Immature natural killer cell (primary cell): Measurements from ENCODE around the gene RAB28. TPM values are rescaled to one million over a fixed set of nuclear protein-coding genes. Genes with fewer than 3 reads are reported as not detected.

Experiments
- DNase-seq, 3 donors: peaks; one replicate each; pipeline ENCODE4 v3.0.0; 2022; ENCODE audit warnings: mixed read lengths in 1 of 3
- H3K27ac Mint-ChIP-seq, 6 donors: one replicate each; pipeline ENCODE4 v1.8.0; 2020; ENCODE audit warnings: mixed read lengths in 6 of 6, mild to moderate bottlenecking in 5 of 6, inconsistent platforms in 4 of 6, moderate library complexity in 3 of 6
- H3K27me3 Mint-ChIP-seq, 3 donors: one replicate each; pipeline ENCODE4 v1.8.0; 2020 to 2021; ENCODE audit warnings: low read depth in 3 of 3, mild to moderate bottlenecking in 3 of 3, mixed read lengths in 3 of 3, moderate library complexity in 3 of 3, inconsistent platforms in 1 of 3
- H3K36me3 Mint-ChIP-seq, 3 donors: one replicate each; pipeline ENCODE4 v1.8.0; 2020; ENCODE audit warnings: mixed read lengths in 3 of 3, inconsistent platforms in 2 of 3, mild to moderate bottlenecking in 2 of 3
- H3K4me1 Mint-ChIP-seq, 2 donors: one replicate each; pipeline ENCODE4 v1.8.0; 2020; ENCODE audit warnings: inconsistent platforms in 2 of 2, mild to moderate bottlenecking in 2 of 2, mixed read lengths in 2 of 2, moderate library complexity in 1 of 2
- H3K4me3 Mint-ChIP-seq, 5 donors: one replicate each; pipeline ENCODE4 v1.8.0; 2020; ENCODE audit warnings: mild to moderate bottlenecking in 5 of 5, mixed read lengths in 5 of 5, inconsistent platforms in 3 of 5, moderate library complexity in 3 of 5
- H3K9me3 Mint-ChIP-seq, 6 donors: one replicate each; pipeline ENCODE4 v1.8.0; 2020; ENCODE audit warnings: mild to moderate bottlenecking in 6 of 6, mixed read lengths in 6 of 6, inconsistent platforms in 4 of 6, moderate library complexity in 3 of 6
- polyA plus RNA-seq, 3 donors: library from polyadenylated mRNA; unstranded; fragments of 300-500 nt; fragmentation: Illumina TruSeq; gene quantifications; one replicate each; pipeline ENCODE4 v1.2.3, GENCODE V29; 2021

RAB28 gene
- polyA plus RNA-seq, 3 donors from 2014 or later = 16.8 to 25.2 (median 20.7) TPM

DNA sequence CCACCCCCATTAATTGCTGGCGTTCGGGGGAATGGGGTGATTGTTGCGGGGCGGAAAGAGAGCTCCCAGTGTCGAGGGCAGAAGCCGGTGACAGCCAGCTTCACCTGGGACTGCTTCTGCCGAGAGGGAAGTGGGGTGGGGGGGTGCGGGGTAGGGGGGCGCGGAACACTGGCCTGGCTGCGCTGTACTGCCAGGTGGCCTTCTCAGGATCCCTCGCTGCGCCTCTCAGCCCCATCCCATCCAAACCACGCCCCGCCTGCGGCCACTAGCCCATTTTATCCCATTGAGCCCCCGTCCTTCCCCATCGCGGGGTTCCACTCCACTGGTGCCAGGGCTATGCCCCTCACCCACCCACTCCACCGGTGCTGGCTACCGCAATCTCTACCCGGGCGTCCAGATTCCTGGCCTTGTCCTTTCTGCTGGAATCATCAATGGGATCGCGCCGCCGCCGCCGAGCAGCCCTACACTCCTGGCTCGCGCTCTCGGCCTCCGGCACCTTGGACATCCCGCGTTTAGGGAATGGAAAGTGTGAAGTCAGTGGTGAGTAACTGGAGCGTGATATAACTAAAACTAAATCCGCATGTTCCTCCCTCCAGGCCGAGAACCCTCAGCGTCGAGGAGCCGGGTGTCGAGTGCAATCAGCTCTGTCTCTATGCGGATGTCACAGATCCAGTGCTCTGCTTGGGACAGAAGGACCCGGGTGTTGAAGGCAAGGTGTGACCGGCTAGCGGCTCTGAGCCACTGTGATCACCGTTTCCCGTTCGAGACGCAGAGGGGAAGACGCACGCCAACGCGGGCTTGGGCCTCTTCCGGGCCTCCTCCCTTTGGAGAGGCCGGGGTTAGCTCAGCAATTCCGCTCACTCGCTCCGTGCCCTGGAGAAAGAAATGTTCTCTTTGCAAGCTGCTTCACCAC is 39.7 kb upstream of the RAB28 start:
- Mint-ChIP-seq H3K9me3 (peaks cover 3 to 24% (median 8%) of the 10 kb centered on the region in 6 donors), H3K27me3 (peaks cover 26 to 69% (median 51%) of the 10 kb centered on the region in 3 donors), H3K27ac (no peak overlapping the region), H3K4me1 (peaks cover 18 to 24% of the 10 kb centered on the region in 2 donors), H3K4me3 (peak overlapping the region in 1 of 5 donors; percentile 23), H3K36me3 (peaks cover 0 to 7% (median 2%) of the 10 kb centered on the region in 3 donors)
- DNase-seq = no peak

DNA sequence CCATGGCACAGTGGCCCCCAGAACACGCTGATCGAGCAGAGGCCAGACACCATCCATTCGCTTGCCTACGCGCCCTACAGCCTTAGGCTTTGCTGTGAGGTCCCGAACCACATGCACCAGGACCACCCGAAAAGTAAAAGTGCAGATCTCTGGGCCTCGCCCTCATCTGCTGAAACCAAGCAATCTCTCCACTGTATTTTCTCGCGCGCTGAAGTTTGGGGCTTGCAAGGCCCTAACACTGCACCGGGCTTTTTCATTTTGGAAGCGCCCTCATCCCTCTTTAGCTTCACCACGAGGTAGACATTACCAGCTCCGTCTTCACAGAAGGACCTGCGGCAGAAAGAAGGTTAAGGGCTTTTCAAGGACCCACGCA is 39.0 kb upstream of the RAB28 start:
- Mint-ChIP-seq H3K36me3 (no peaks in the 10 kb centered on the region), H3K4me3 (no peak overlapping the region), H3K27ac (no peak overlapping the region), H3K4me1 (peaks cover 11 to 16% of the 10 kb centered on the region in 2 donors), H3K9me3 (peaks cover 0 to 16% (median 3%) of the 10 kb centered on the region in 6 donors), H3K27me3 (peaks cover 23 to 64% (median 44%) of the 10 kb centered on the region in 3 donors)
- DNase-seq = no peak

DNA sequence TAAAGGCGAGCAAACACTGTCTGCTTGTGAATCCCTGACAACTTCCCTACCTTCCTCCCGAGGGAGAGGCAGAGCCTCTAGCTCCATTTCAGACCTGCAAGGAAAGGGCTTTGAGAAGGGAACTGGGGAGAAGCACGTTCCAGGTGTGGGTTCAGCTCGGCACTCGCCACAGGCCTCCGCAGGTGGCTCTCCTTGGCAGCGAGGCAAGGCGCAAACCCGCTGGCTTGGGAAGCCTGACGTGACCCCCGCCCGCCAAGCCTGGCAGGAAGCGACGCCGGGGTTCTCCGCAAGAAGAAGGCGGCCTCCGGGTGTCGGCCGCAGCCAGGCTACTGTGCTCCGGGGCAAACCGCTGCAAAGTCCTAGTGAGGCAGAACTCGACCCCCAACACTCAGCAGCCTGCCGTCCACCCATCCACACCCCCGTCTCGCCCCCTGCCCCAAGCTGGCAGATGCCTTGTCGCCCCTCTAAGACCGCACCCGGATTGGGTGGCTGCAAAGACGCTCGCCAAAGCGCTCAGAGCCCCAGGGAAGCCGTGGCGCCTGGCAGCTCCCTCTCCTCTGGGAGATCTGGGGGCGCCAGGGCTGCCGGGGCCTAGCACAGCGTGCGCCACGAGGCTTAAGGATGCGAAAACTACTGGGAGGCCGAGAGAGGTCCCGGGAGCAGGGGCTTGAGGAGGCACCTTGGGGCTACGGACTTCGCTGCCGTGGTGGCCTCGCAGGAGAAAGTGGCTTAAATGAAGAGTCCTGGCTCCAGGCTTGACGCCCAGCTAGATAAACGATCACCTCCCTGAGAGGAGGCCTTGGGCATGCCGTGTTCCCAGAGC is 38.4 kb upstream of the RAB28 start:
- H3K4me3 Mint-ChIP-seq = no peak overlapping the region
- DNase-seq = no peak
- H3K27ac Mint-ChIP-seq = no peak overlapping the region
- no peaks in the 10 kb centered on the region for H3K36me3 Mint-ChIP-seq
- H3K4me1 Mint-ChIP-seq = peaks cover 7 to 12% of the 10 kb centered on the region in 2 donors
- peaks cover 0 to 14% (median 3%) of the 10 kb centered on the region in 6 donors for H3K9me3 Mint-ChIP-seq
- H3K27me3 Mint-ChIP-seq = peaks cover 23 to 61% (median 41%) of the 10 kb centered on the region in 3 donors

DNA sequence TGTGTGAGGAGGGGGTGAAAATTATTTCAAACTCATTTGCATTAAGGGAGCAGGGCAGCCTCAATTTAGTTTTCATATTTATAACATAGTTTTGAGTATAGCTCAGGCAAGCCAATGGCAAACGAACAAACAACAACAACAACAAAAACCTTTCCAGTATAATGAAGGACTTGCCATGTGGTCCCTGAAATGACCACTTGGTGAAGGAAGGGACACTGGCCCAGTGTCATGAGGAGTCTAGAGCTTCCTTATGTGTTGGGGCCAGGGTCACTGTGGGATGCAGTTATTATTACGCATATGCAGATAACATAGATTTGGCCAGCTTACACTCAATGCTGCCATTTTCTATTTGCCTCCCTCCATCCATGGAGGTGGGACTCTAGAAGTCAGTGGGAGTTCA is 36.9 kb upstream of the RAB28 start:
- no peaks in the 10 kb centered on the region for H3K36me3 Mint-ChIP-seq
- no peak for DNase-seq
- H3K9me3 Mint-ChIP-seq = peaks cover 0 to 13% (median 3%) of the 10 kb centered on the region in 6 donors
- H3K4me1 Mint-ChIP-seq = peaks cover 2 to 5% of the 10 kb centered on the region in 2 donors
- H3K27ac Mint-ChIP-seq = no peak overlapping the region
- H3K27me3 Mint-ChIP-seq = peaks cover 23 to 51% (median 34%) of the 10 kb centered on the region in 3 donors
- no peak overlapping the region for H3K4me3 Mint-ChIP-seq

DNA sequence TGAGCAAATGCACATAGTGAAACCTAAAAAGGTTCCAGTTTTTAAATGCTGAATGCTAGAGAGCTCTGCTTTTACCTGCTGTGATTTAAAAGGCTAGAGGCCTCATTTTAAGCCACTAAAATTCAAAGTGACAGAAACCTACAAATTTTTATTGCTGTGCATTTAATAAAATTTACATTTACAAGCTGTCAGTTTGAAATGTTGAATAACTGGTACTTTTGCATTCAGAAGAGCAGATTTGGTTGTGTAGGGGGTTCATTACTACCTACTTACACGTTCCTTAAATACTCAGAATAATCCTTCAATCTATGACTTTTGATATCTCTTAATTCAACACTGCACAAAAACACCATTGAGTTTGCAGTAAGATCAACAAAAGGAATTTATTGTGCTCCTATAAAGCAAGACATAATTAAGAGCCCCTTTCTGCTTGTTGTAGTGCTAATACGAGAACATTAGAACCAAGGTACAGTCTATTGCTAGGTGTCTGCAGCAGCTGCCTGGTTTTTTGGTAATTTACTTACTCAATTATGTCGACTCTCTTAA is 32.2 kb upstream of the RAB28 start:
- H3K27me3 Mint-ChIP-seq = peaks cover 2 to 34% (median 14%) of the 10 kb centered on the region in 3 donors
- H3K4me1 Mint-ChIP-seq = no peaks in the 10 kb centered on the region
- no peaks in the 10 kb centered on the region for H3K36me3 Mint-ChIP-seq
- H3K9me3 Mint-ChIP-seq = no peaks in the 10 kb centered on the region
- DNase-seq = no peak
- no peak overlapping the region for H3K27ac Mint-ChIP-seq
- no peak overlapping the region for H3K4me3 Mint-ChIP-seq

DNA sequence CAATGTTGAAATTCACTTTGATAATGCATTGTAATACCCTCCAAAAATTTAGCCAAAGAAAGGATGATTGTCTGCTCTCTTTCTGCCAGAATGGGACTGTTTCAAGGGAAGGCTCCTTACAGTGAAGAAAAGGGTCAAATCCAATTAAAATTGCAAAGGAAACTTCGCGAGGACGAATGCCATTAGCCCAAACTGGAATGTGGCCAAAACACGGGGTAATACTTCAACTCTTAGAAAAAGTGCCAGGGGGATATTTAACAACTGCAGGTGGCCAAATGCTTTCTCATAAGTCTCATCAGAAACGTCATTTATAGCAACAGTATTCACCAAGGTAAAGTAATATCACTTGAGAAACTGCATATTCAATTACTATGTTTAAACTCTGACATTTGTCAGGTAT is 31.1 kb upstream of the RAB28 start:
- no peaks in the 10 kb centered on the region for H3K9me3 Mint-ChIP-seq
- no peaks in the 10 kb centered on the region for H3K4me1 Mint-ChIP-seq
- no peak for DNase-seq
- no peak overlapping the region for H3K27ac Mint-ChIP-seq
- peaks cover 2 to 28% (median 18%) of the 10 kb centered on the region in 3 donors for H3K27me3 Mint-ChIP-seq
- no peak overlapping the region for H3K4me3 Mint-ChIP-seq
- H3K36me3 Mint-ChIP-seq = no peaks in the 10 kb centered on the region

DNA sequence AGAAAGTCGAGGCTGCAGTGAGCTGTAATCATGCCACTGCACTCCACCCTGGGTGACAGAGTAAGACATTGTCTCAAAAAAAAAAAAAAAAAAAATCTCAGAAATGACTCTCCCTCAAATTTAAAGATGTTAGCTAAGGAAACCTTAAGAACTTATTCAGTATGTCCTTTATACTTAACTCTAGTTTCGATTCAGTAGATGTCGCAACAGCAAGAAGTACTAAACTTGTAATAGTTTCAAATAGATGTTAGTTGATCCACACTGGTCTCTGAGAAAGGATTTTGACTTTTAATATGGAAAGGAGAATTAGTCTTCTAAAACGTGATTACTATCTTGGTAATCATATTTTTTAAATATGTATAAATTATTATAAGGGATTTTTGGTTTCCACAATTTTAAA is 30.6 kb upstream of the RAB28 start:
- no peak for DNase-seq
- peaks cover 4 to 24% (median 16%) of the 10 kb centered on the region in 3 donors for H3K27me3 Mint-ChIP-seq
- no peaks in the 10 kb centered on the region for H3K4me1 Mint-ChIP-seq
- H3K27ac Mint-ChIP-seq = no peak overlapping the region
- peaks cover 0 to 2% (median 0%) of the 10 kb centered on the region in 6 donors for H3K9me3 Mint-ChIP-seq
- H3K36me3 Mint-ChIP-seq = no peaks in the 10 kb centered on the region
- no peak overlapping the region for H3K4me3 Mint-ChIP-seq

DNA sequence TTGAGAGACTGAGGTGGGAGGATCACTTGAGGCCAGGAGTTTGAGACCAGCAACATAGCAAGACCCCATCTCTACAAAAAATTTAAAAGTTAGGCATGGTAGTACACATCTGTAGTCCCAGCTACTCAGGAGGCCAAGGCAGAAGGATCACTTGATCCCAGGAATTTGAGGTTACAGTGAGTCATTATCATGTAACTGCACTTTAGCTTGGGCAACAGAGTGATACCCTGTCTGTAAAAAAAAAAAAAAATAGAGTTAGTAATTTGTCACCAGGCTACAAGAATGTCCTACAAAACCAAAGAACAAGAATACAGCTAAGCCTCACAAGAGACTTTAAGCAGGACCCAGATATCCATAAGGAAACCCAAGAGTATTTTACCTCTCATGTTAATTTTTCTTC is 27.0 kb upstream of the RAB28 start:
- Mint-ChIP-seq H3K36me3 (no peaks in the 10 kb centered on the region), H3K4me3 (no peak overlapping the region), H3K27me3 (peaks cover 4 to 13% (median 10%) of the 10 kb centered on the region in 3 donors), H3K9me3 (peaks cover 0 to 6% (median 0%) of the 10 kb centered on the region in 6 donors), H3K27ac (no peak overlapping the region), H3K4me1 (no peaks in the 10 kb centered on the region)
- no peak for DNase-seq

DNA sequence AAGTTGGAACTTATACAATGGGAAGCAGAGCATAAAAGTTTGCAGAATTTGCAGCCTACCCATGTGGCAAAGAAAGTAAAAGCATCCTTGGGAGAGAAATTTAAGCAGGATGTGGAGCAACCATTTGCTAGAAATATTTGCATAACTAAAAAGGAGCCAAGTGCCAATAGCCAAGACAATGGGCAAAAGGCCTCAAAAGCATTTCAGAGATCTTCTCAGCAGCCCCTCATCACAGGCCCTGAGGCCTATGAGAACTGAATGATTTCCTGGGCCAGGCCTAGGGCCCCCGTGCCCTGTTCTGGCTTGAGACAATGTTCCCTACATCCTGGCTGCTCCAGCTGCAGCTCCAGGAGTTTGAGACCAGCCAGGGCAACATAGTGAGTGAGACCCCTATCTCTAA is 25.3 kb upstream of the RAB28 start:
- Mint-ChIP-seq H3K27me3 (peaks cover 4 to 10% (median 7%) of the 10 kb centered on the region in 3 donors), H3K27ac (no peak overlapping the region), H3K9me3 (peaks cover 0 to 6% (median 0%) of the 10 kb centered on the region in 6 donors), H3K4me3 (no peak overlapping the region), H3K4me1 (no peaks in the 10 kb centered on the region), H3K36me3 (no peaks in the 10 kb centered on the region)
- DNase-seq = no peak

DNA sequence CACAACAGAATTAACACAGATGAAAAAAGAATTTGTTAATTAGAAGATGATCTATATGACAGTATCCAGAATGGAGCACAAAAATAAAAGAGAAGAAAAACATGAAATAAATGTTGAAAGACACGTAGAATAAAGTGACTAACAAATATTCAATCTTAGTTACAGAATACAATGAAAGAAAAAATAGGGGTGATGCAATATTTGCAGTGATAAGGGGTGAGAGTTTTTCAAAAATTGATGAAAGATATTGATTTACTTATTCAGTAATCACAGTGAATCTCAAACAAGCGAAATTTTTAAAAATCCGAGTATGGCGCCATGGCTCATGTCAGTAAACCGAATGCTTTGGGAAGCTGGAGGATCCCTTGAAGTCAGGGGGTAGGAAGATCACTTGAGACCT is 20.2 kb upstream of the RAB28 start:
- Mint-ChIP-seq H3K36me3 (no peaks in the 10 kb centered on the region), H3K4me1 (no peaks in the 10 kb centered on the region), H3K4me3 (no peak overlapping the region), H3K27me3 (peaks cover 2 to 6% (median 4%) of the 10 kb centered on the region in 3 donors), H3K9me3 (peaks cover 0 to 9% (median 0%) of the 10 kb centered on the region in 6 donors), H3K27ac (no peak overlapping the region)
- no peak for DNase-seq

DNA sequence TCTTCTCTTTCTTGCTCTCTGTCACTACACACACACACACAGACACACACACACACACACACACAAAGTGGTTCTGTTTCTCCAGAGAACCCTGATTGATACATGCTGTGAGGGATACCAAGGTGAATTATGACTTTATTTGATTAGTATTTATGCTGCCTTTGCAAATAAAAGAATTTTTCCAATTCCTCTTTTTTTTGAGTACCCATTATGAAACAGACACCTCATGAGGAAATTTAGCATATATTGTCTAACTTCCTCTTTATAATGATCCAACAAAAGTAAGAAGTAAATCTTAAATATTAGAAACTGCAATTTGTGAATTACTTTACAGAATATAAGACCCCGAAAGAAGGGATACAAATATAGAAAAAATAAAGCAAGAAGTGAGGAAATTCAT is 14.3 kb upstream of the RAB28 start:
- Mint-ChIP-seq H3K36me3 (no peaks in the 10 kb centered on the region), H3K9me3 (peaks cover 0 to 6% (median 0%) of the 10 kb centered on the region in 6 donors), H3K4me3 (no peak overlapping the region), H3K27ac (no peak overlapping the region), H3K27me3 (peaks cover 6 to 24% (median 7%) of the 10 kb centered on the region in 3 donors), H3K4me1 (no peaks in the 10 kb centered on the region)
- DNase-seq = no peak

DNA sequence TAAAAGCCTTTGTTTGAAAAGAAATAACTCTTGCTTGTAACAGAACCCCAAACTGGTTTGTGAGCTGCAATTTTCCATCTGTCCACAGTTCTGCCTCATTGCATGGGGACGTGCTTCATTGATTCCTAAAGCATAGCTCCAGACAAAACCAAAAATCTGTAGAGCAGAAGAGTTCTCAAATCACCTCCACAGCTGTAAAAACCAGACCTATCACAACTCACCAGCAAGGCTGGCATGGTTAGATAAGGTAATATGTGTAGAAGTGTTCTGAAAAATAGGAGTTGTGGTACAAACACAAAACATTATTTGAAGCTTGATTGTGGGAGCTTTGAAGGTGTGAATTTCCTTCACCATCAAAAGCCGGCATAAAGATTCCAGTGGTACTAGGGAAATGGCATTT is 12.5 kb upstream of the RAB28 start:
- Mint-ChIP-seq H3K27me3 (peaks cover 6 to 21% (median 9%) of the 10 kb centered on the region in 3 donors), H3K4me1 (no peaks in the 10 kb centered on the region), H3K36me3 (no peaks in the 10 kb centered on the region), H3K27ac (no peak overlapping the region), H3K9me3 (peaks cover 0 to 6% (median 0%) of the 10 kb centered on the region in 6 donors), H3K4me3 (no peak overlapping the region)
- no peak for DNase-seq

DNA sequence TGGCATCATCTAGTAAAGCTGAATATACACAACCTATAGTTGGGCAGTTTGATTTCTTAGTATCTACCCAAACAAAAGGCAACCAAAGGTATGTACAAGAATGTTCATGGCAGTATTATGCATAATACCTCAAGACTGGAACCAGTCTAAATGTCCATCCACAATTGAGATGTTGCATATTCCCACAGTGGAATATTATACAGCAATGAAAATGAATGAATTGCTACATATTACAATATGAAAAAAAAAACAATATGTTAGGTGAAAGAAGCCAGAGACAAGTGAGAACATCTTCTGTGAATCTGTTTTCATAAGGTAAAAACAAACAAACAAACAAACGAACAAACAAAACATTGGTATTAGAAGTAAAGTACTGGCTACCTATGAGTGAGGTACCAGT is 11.6 kb upstream of the RAB28 start:
- Mint-ChIP-seq H3K36me3 (no peaks in the 10 kb centered on the region), H3K4me3 (no peak overlapping the region), H3K27ac (no peak overlapping the region), H3K4me1 (no peaks in the 10 kb centered on the region), H3K27me3 (peaks cover 7 to 26% (median 8%) of the 10 kb centered on the region in 3 donors), H3K9me3 (peaks cover 0 to 6% (median 0%) of the 10 kb centered on the region in 6 donors)
- no peak for DNase-seq
